HepG2 (cell line): Measurements from ENCODE around the gene PFKFB2. TPM values are rescaled to one million over a fixed set of nuclear protein-coding genes. Genes with fewer than 3 reads are reported as not detected.

Experiments used
- ATAC-seq: fragments of 200-7000 bp; cut with Tn5 transposase; 3 replicates; pipeline ENCODE4 v1.9.1; 2020; ENCODE audit warnings: mild to moderate bottlenecking, moderate library complexity
- BruUV-seq: library from RNA; stranded (reverse); fragments of 400-500 nt; replicated peaks from 2 replicates; lab custom pipeline; 2021; lab: Mats Ljungman, UMichigan
- CTCF ChIA-PET: fragments of 300-600 bp; formaldehyde crosslinking; extraction: SDS; loops from one replicate; lab custom pipeline; 2021; ENCODE audit warnings: low total read pairs, inconsistent platforms, low intra/inter-chr PET ratio; lab: Yijun Ruan, JAX
- POLR2A ChIA-PET: fragments of 350-600 bp; sonication (Branson Sonifier 250); formaldehyde crosslinking; loops from one replicate; lab custom pipeline; 2020; ENCODE audit warnings: antibody characterized with exemption, inconsistent platforms; lab: Yijun Ruan, JAX
- DNase-seq: peaks from one replicate; pipeline ENCODE4 v3.0.0-alpha.2; 2015; ENCODE audit warnings: low spot score
- FAIRE-seq: peaks from 3 replicates; lab custom pipeline; 2011; peaks lifted over from hg19 to GRCh38; lab: Jason Lieb, UNC
- H2AFZ ChIP-seq: one replicate; pipeline ENCODE4 v1.6.1; 2011; ENCODE audit warnings: low read length, inconsistent platforms
- H3K27ac ChIP-seq: fragments of 300-600 bp; 3 replicates; pipeline ENCODE4 v1.8.0; 2011; ENCODE audit warnings: mixed run types, mild to moderate bottlenecking, mixed read lengths, low read length, inconsistent platforms; ENCODE audit not compliant: insufficient read depth; ENCODE audit errors: extremely low read length
- H3K27me3 ChIP-seq, 2 experiments: fragments of 200-600 bp in 1 of 2; 2 replicates in 1 of 2; 3 replicates in 1 of 2; pipeline versions ENCODE4 v1.6.0 to v1.8.0; 2011; ENCODE audit warnings: low read length in 2 of 2, mild to moderate bottlenecking in 2 of 2, moderate library complexity in 2 of 2, inconsistent platforms in 1 of 2; ENCODE audit not compliant: insufficient read depth in 2 of 2, control insufficient read depth in 1 of 2
- H3K36me3 ChIP-seq, 2 experiments: fragments of 200-600 bp in 1 of 2; replicated peaks in 1 of 2; 2 replicates in 1 of 2; 3 replicates in 1 of 2; pipeline versions ENCODE4 v1.5.1 to v1.8.0; 2011; ENCODE audit warnings: low read length in 2 of 2, inconsistent platforms in 1 of 2; ENCODE audit not compliant: insufficient read depth in 2 of 2, control insufficient read depth in 1 of 2
- H3K4me1 ChIP-seq: 2 replicates; pipeline ENCODE4 v1.5.1; 2012; ENCODE audit warnings: low read length, inconsistent platforms; ENCODE audit not compliant: insufficient read depth
- H3K4me2 ChIP-seq: 2 replicates; pipeline ENCODE4 v1.6.0; 2011; ENCODE audit warnings: low read depth, low read length, inconsistent platforms
- H3K4me3 ChIP-seq, 3 experiments: fragments of 200-600 bp in 1 of 3; sonication (generic), shearing (Covaris generic) in 1 of 3; replicated peaks in 1 of 3; 2 replicates each; pipeline ENCODE4 v1.5.1; 2011 to 2016; ENCODE audit warnings: low read length in 3 of 3, inconsistent platforms in 2 of 3, low read depth in 2 of 3, mild to moderate bottlenecking in 2 of 3, control low read depth in 1 of 3, mixed read lengths in 1 of 3; ENCODE audit not compliant: insufficient read depth in 1 of 3
- H3K79me2 ChIP-seq: one replicate; pipeline ENCODE4 v1.6.1; 2011; ENCODE audit warnings: low read length, inconsistent platforms; ENCODE audit not compliant: insufficient read depth
- H3K9ac ChIP-seq: 2 replicates; pipeline ENCODE4 v1.6.0; 2011; ENCODE audit warnings: mild to moderate bottlenecking, low read depth, low read length, inconsistent platforms; ENCODE audit not compliant: insufficient read depth
- H3K9me3 ChIP-seq: 2 replicates; pipeline ENCODE4 v1.5.1; 2012; ENCODE audit warnings: mild to moderate bottlenecking, low read length
- H4K20me1 ChIP-seq: 2 replicates; pipeline ENCODE4 v1.6.0; 2011; ENCODE audit warnings: inconsistent platforms, mild to moderate bottlenecking, low read length, moderate library complexity; ENCODE audit not compliant: insufficient read depth
- ATF7 ChIP-seq, 2 experiments: fragments of 450-650 bp in 1 of 2; sonication (generic) in 1 of 2; formaldehyde crosslinking in 1 of 2; IDR thresholded peaks; 2 replicates each; pipeline versions ENCODE4 v1.4.0 to v1.6.1; 2016 to 2020; ENCODE audit warnings: antibody characterized with exemption in 1 of 2, mild to moderate bottlenecking in 1 of 2, missing genetic modification reagents in 1 of 2
- HNF4A ChIP-seq: sonication (generic); formaldehyde crosslinking; IDR thresholded peaks from 2 replicates; pipeline ENCODE4 v1.4.0; 2020; ENCODE audit warnings: missing genetic modification reagents
- MYC ChIP-seq: sonication (generic); formaldehyde crosslinking; IDR thresholded peaks from 2 replicates; pipeline ENCODE4 v1.9.0; 2021; ENCODE audit warnings: missing genetic modification reagents, borderline replicate concordance
- TAF15 ChIP-seq: fragments of 200-400 bp; formaldehyde crosslinking; IDR thresholded peaks from one replicate; pipeline ENCODE4 v1.6.1; 2018; ENCODE audit warnings: mild to moderate bottlenecking, low read depth, low read length; ENCODE audit not compliant: poor library complexity, severe bottlenecking
- ZNF543 ChIP-seq: sonication (generic); formaldehyde crosslinking; IDR thresholded peaks from 2 replicates; pipeline ENCODE4 v1.4.0; 2020; ENCODE audit warnings: mild to moderate bottlenecking, missing genetic modification reagents
- WGBS: methylation state at CpG from one replicate; pipeline ENCODE4 v1.1.6; 2017; ENCODE audit warnings: low lambda C conversion rate; 5-methylcytosine and 5-hydroxymethylcytosine counted together
- in situ Hi-C: cut with HindIII; loops from 2 replicates; pipeline ENCODE4 v1.10.0; 2017; ENCODE audit warnings: low pct_unique_long_range_greater_than_20kb; ENCODE audit not compliant: extremely low pct_ligation_motif_present
- intact Hi-C: fragments of 100-400 bp; cut with micrococcal nuclease; formaldehyde crosslinking; loops from one replicate; pipeline ENCODE4 v1.10.0; 2022; ENCODE audit not compliant: unreplicated experiment
- polyA plus RNA-seq, 8 experiments: library from polyadenylated mRNA; depleted of rRNA in 3 of 8; stranded (reverse) in 7 of 8; unstranded in 1 of 8; fragments of >200 nt; fragmentation: Illumina TruSeq in 4 of 8; extraction: Trizol in 4 of 8; gene quantifications; 2 replicates each; pipeline versions ENCODE4 v1.2.1 to v1.2.3, GENCODE V29; 2011 to 2016; ENCODE audit warnings: low read depth in 4 of 8, missing spikeins in 1 of 8, mixed read lengths in 1 of 8; ENCODE audit not compliant: insufficient read depth in 1 of 8
- total RNA-seq, 5 experiments: library from RNA; depleted of rRNA; stranded (reverse); fragments of >200 nt; fragmentation: Illumina TruSeq; extraction: Trizol; gene quantifications; 2 replicates each; pipeline ENCODE4 v1.2.3, GENCODE V29; 2016; ENCODE audit warnings: low read depth in 1 of 5
- TF ChIP-seq, protein P1 (sequence below): sonication (generic); formaldehyde crosslinking; IDR thresholded peaks from 2 replicates; pipeline ENCODE4 v1.9.0; 2022; ENCODE audit warnings: missing genetic modification reagents, mild to moderate bottlenecking, borderline replicate concordance
- TF ChIP-seq, protein P2 (sequence below): sonication (generic); formaldehyde crosslinking; IDR thresholded peaks from 2 replicates; pipeline ENCODE4 v1.4.0; 2020; ENCODE audit warnings: missing genetic modification reagents, borderline replicate concordance
- TF ChIP-seq, protein P3 (sequence below), 2 experiments: sonication (generic) in 1 of 2; formaldehyde crosslinking in 1 of 2; IDR thresholded peaks; 2 replicates each; pipeline versions ENCODE4 v1.6.1 to v1.9.0; 2014 to 2022; ENCODE audit warnings: antibody characterized with exemption in 1 of 2, borderline replicate concordance in 1 of 2, inconsistent platforms in 1 of 2, low read depth in 1 of 2, missing genetic modification reagents in 1 of 2

The PFKFB2 gene
- total and polyA plus RNA-seq, 2 of the 13 experiments (the other 11 are each of a cell fraction or from before 2014, with no cell fraction given), result 4.6 to 10.6 TPM

DNA sequence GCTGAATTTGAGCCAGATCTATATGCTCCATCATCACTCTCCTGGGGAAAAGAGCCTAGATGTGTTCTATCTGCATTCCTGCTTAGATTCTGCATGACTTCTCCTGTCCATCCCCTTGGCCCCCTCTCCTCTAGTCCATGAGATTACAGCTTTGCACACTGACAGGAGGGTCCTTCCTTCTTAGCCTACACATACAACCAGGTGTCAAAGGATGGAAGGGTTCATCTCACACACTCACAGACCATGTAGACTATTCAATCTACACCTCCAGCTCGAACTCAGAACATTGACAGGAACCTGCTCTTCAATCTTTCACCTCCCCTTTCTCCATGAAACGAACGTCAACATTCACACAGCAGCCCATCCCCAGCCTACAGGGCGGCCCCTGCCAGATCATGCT lies 34.4 kb upstream of the PFKFB2 start (continued):
- TF ChIP-seq, protein P1, sequence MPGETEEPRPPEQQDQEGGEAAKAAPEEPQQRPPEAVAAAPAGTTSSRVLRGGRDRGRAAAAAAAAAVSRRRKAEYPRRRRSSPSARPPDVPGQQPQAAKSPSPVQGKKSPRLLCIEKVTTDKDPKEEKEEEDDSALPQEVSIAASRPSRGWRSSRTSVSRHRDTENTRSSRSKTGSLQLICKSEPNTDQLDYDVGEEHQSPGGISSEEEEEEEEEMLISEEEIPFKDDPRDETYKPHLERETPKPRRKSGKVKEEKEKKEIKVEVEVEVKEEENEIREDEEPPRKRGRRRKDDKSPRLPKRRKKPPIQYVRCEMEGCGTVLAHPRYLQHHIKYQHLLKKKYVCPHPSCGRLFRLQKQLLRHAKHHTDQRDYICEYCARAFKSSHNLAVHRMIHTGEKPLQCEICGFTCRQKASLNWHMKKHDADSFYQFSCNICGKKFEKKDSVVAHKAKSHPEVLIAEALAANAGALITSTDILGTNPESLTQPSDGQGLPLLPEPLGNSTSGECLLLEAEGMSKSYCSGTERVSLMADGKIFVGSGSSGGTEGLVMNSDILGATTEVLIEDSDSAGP (CRISPR knock-in tag), result no peak
- no peak for TF ChIP-seq HNF4A (CRISPR knock-in tag)
- TF ChIP-seq, protein P2, sequence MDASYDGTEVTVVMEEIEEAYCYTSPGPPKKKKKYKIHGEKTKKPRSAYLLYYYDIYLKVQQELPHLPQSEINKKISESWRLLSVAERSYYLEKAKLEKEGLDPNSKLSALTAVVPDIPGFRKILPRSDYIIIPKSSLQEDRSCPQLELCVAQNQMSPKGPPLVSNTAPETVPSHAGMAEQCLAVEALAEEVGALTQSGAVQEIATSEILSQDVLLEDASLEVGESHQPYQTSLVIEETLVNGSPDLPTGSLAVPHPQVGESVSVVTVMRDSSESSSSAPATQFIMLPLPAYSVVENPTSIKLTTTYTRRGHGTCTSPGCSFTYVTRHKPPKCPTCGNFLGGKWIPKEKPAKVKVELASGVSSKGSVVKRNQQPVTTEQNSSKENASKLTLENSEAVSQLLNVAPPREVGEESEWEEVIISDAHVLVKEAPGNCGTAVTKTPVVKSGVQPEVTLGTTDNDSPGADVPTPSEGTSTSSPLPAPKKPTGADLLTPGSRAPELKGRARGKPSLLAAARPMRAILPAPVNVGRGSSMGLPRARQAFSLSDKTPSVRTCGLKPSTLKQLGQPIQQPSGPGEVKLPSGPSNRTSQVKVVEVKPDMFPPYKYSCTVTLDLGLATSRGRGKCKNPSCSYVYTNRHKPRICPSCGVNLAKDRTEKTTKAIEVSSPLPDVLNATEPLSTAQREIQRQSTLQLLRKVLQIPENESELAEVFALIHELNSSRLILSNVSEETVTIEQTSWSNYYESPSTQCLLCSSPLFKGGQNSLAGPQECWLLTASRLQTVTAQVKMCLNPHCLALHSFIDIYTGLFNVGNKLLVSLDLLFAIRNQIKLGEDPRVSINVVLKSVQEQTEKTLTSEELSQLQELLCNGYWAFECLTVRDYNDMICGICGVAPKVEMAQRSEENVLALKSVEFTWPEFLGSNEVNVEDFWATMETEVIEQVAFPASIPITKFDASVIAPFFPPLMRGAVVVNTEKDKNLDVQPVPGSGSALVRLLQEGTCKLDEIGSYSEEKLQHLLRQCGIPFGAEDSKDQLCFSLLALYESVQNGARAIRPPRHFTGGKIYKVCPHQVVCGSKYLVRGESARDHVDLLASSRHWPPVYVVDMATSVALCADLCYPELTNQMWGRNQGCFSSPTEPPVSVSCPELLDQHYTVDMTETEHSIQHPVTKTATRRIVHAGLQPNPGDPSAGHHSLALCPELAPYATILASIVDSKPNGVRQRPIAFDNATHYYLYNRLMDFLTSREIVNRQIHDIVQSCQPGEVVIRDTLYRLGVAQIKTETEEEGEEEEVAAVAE (CRISPR knock-in tag), result no peak
- TF ChIP-seq ZNF543 (CRISPR knock-in tag), result no peak
- TF ChIP-seq MYC (CRISPR knock-in tag), result no peak

DNA sequence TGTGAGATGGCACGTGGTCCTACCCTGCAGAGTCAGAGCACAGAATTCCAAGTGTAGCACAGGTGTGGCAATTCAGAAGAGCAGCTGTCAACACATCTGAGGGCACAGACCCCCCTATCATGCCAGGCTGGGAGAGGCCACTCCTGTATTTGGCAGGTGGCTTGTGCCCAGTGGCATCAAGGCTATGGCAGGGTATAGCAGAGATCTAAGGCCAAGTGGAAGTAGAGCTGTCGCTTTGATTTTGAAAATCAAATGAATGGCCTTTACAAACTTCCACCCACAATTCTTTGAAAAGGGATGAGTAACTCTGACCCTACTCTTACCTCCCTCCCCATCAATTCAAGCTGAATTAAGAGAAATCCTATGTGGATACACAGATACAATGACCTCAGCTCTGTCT lies 33.9 kb upstream of the PFKFB2 start:
- H3K79me2 ChIP-seq, result no peaks in the 10 kb centered on the region
- 64% methylated on average over 2 of the region's 2 CpGs for WGBS
- no peak overlapping the region for H3K27ac ChIP-seq
- no peaks in the 10 kb centered on the region for H3K36me3 ChIP-seq
- H2AFZ ChIP-seq, result no peak overlapping the region
- H3K4me1 ChIP-seq, result peaks cover 56% of the 10 kb centered on the region
- DNase-seq, result no peak
- no peaks in the 10 kb centered on the region for H4K20me1 ChIP-seq
- intact Hi-C loops, result no loop called here
- FAIRE-seq, result no peak
- no peak overlapping the region for H3K9ac ChIP-seq
- no peaks in the 10 kb centered on the region for H3K9me3 ChIP-seq
- H3K27me3 ChIP-seq, result no peaks in the 10 kb centered on the region
- no peak overlapping the region for H3K4me2 ChIP-seq
- no peak overlapping the region for H3K4me3 ChIP-seq
- ATAC-seq, result no peak
- no TSS peak for BruUV-seq
- POLR2A ChIA-PET, result interaction anchor here (0.8 kb wide), 1 partner anchor 9 kb away, joined by 3 read pairs; no protein-coding TSS in a partner anchor
- CTCF ChIA-PET, result no interaction called here
- in situ Hi-C loops, result no loop called here
- TF ChIP-seq, protein P3, sequence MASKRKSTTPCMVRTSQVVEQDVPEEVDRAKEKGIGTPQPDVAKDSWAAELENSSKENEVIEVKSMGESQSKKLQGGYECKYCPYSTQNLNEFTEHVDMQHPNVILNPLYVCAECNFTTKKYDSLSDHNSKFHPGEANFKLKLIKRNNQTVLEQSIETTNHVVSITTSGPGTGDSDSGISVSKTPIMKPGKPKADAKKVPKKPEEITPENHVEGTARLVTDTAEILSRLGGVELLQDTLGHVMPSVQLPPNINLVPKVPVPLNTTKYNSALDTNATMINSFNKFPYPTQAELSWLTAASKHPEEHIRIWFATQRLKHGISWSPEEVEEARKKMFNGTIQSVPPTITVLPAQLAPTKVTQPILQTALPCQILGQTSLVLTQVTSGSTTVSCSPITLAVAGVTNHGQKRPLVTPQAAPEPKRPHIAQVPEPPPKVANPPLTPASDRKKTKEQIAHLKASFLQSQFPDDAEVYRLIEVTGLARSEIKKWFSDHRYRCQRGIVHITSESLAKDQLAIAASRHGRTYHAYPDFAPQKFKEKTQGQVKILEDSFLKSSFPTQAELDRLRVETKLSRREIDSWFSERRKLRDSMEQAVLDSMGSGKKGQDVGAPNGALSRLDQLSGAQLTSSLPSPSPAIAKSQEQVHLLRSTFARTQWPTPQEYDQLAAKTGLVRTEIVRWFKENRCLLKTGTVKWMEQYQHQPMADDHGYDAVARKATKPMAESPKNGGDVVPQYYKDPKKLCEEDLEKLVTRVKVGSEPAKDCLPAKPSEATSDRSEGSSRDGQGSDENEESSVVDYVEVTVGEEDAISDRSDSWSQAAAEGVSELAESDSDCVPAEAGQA (IDR thresholded peaks at IDR 0.05; ENCODE audit: low read depth), result no peak
- TF ChIP-seq, protein P3 (CRISPR knock-in tag; IDR thresholded peaks at IDR 0.05; ENCODE audit: borderline replicate concordance), result no peak
- TF ChIP-seq ATF7 (IDR thresholded peaks at IDR 0.05) (no peak), ATF7 (CRISPR knock-in tag; IDR thresholded peaks at IDR 0.05) (no peak), TAF15 (no peak)
